Thyroid gland (tissue), 4 donors: ENCODE data around the gene SLC29A2. TPM values are rescaled to one million over a fixed set of nuclear protein-coding genes. Genes with fewer than 3 reads are reported as not detected.

Experiments used
- DNase-seq, 2 donors: peaks; one replicate each; pipeline ENCODE4 v3.0.0-alpha.2; 2019
- H3K27ac ChIP-seq, 3 donors: fragments of 200-600 bp; sonication (generic); 1 replicate in 2 of 3; 2 replicates in 1 of 3; pipeline ENCODE4 v1.5.1; 2016 to 2019; ENCODE audit warnings: mild to moderate bottlenecking in 1 of 3, moderate library complexity in 1 of 3
- H3K27me3 ChIP-seq: fragments of 200-600 bp; sonication (generic); one replicate; pipeline ENCODE4 v1.5.1; 2019
- H3K36me3 ChIP-seq, 2 donors: fragments of 200-600 bp; sonication (generic); one replicate each; pipeline ENCODE4 v1.5.1; 2016 to 2019
- H3K4me1 ChIP-seq, 2 donors: fragments of 200-600 bp; sonication (generic); one replicate each; pipeline ENCODE4 v1.5.1; 2017 to 2019
- H3K4me3 ChIP-seq, 3 donors: fragments of 200-600 bp; sonication (generic); replicated peaks in 1 of 3; 1 replicate in 2 of 3; 2 replicates in 1 of 3; pipeline ENCODE4 v1.5.1; 2016; ENCODE audit warnings: mild to moderate bottlenecking in 1 of 3
- H3K9me3 ChIP-seq: fragments of 200-600 bp; sonication (generic); one replicate; pipeline ENCODE4 v1.5.1; 2017
- CTCF ChIP-seq, 6 experiments: fragments of 200-600 bp in 3 of 6; fragments of 450-650 bp in 3 of 6; sonication (generic) in 3 of 6; IDR thresholded peaks; one replicate each; pipeline ENCODE4 v1.5.1; 2016 to 2019; ENCODE audit warnings: antibody characterized with exemption in 6 of 6, mild to moderate bottlenecking in 2 of 6, inconsistent platforms in 1 of 6, moderate library complexity in 1 of 6
- POLR2A ChIP-seq, 2 donors: fragments of 450-650 bp; IDR thresholded peaks; one replicate each; pipeline ENCODE4 v1.6.1; 2017; ENCODE audit warnings: antibody characterized with exemption in 2 of 2, mild to moderate bottlenecking in 2 of 2, moderate library complexity in 1 of 2
- whole genome bisulfite sequencing, 2 donors: methylation state at CpG; one replicate each; pipeline ENCODE4 v1.1.5; 2017; 5-methylcytosine and 5-hydroxymethylcytosine counted together
- intact Hi-C: fragments of 100-400 bp; cut with DNase I; formaldehyde crosslinking; loops from one replicate; pipeline ENCODE4 v1.15.1; 2023
- total RNA-seq, 4 donors: library from RNA; depleted of rRNA; stranded (reverse); fragments of >200 nt; gene quantifications; one replicate each; pipeline ENCODE4 v1.2.3, GENCODE V29; 2016

The SLC29A2 gene
- total RNA-seq, 4 donors from 2014 or later = 5.0 to 11.4 (median 8.3) TPM

- peaks cover 21 to 23% of the 10 kb centered on the region in 2 donors for H3K4me1 ChIP-seq
- 73 to 77% methylated on average over 2 of the region's 2 CpGs for WGBS, 2 donors
- intact Hi-C loops = no loop called here
- no peaks in the 10 kb centered on the region for H3K27me3 ChIP-seq
- H3K4me3 ChIP-seq = no peak overlapping the region
- no peak overlapping the region for H3K27ac ChIP-seq
- H3K36me3 ChIP-seq = no peaks in the 10 kb centered on the region
- no peak for DNase-seq
- no peaks in the 10 kb centered on the region for H3K9me3 ChIP-seq
- no peak for TF ChIP-seq POLR2A (IDR thresholded peaks at IDR 0.05)
- no peak for TF ChIP-seq CTCF (IDR thresholded peaks at IDR 0.05)
Observed at GRCh38 chr11:66349084-66349386, 22.5 kb downstream of the SLC29A2 start.

DNA sequence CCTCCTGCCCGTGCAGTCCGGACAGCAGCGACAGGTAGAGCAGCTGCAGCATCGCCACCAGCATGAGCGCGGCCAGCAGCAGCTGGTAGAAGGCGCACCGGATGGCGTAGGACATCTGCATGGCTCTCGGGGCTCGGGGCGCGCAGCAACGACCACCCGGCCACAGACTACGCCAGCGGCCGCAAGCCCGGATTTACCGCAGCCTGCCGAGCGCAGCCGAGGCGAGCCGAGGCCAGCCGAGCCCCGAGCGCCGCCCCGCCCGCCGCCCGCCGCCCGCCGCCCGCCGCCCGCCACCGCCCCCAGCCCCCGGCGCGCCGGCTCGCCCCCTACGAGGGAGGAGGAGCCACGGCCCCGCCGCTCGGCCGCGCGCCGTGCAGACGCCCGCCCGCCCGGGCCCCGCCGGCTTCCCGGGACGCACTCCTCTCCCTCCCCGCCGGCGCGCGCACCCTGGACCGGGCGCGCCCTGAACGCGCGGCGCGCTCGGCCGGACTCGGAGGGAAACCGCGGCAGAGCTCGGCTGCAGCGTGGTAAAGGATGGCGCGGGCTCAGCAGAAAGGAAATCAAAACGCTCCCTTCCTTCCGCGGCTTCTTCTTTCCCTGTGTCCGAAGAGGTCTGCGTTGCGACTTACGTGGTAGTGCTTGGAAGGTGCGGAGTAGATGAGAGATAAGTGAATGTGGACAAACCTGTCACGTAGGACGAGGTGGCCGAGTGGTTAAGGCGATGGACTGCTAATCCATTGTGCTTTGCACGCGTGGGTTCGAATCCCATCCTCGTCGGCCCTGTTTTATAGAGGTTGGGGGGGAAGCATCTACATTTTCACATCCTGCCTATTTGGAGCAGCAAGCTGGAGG, 23.9 kb downstream of the SLC29A2 start, which contains the start of gene B4GAT1:
Gene B4GAT1 (minus strand): TSS at position 205 of the 852 bp plus-strand sequence. CDS start 84 bp downstream, at position 121.
- Histone ChIP-seq H3K9me3 (no peaks in the 10 kb centered on the region), H3K27ac (peak within 1 kb of the TSS; percentile 88 to 94 (median 93)), H3K4me1 (peaks cover 27 to 30% of the 10 kb centered on the region in 2 donors), H3K4me3 (peak within 1 kb of the TSS; percentile 50 to 90 (median 88)), H3K36me3 (no peaks in the 10 kb centered on the region), H3K27me3 (no peaks in the 10 kb centered on the region)
- 0 to 1% methylated on average over 12 to 30 of the region's 101 CpGs for WGBS, 2 donors
- intact Hi-C loops = no loop called here
- TF ChIP-seq CTCF (IDR thresholded peaks at IDR 0.05) (no peak), POLR2A (IDR thresholded peaks at IDR 0.05) (peak in 1 of 2 donors; percentile 58)
- DNase-seq = peak; percentile 86 to 88

DNA sequence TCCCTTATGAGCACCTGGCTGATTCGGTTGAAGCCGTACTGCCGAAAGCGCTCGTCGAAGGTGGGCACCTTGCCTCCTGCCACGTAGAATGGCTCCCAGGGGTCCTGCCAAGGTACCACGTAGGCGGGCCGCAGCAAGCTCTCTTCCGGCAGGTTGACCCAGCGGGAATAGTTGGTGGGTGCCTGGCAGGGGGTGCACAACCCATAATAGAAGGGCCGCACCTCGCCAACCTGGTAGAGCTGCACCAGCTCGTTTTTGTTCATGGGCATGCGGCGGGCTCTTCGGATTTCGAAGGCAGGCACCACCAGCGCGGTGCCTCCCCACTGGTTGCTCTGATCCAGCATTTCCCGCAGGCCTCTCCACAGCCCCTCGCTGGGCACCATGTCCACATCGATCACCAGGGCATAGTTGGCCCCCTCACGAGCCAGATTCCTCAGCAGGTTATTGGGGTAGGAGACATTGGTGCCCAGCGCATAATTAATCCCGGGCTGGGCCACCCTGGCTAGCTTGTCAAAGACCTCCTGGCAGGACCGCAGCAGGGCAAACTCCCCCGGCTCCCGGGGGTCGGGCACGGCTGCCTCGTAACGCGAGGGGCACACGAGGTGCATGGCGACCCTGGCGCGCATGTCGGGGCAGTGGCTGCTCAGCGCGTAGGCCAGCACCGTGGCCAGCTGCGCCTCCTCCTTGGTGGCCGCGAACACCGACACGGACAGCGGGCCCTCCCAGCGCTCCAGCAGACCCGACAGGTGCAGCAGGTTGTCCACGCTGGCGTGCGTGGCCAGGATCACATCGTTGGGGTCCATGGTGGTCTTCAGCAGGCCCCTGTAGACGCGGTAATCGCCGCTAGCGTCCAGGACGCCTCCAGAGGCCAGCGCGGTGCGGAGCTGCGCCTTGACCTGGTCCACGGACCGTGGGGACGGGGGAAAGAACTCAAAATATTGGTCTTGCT, 24.8 kb downstream of the SLC29A2 start:
- peak; percentile 25 to 27 for DNase-seq
- intact Hi-C loops = no loop called here
- peaks cover 0 to 3% of the 10 kb centered on the region in 2 donors for H3K36me3 ChIP-seq
- H3K27ac ChIP-seq = peak overlapping the region; percentile 76 to 94 (median 93)
- H3K4me3 ChIP-seq = peak overlapping the region; percentile 48 to 90 (median 88)
- H3K27me3 ChIP-seq = no peaks in the 10 kb centered on the region
- WGBS, 2 donors = 54 to 83% methylated on average over 19 to 29 of the region's 68 CpGs
- peaks cover 27 to 30% of the 10 kb centered on the region in 2 donors for H3K4me1 ChIP-seq
- TF ChIP-seq CTCF (IDR thresholded peaks at IDR 0.05) (no peak), POLR2A (IDR thresholded peaks at IDR 0.05) (no peak)
- no peaks in the 10 kb centered on the region for H3K9me3 ChIP-seq

DNA sequence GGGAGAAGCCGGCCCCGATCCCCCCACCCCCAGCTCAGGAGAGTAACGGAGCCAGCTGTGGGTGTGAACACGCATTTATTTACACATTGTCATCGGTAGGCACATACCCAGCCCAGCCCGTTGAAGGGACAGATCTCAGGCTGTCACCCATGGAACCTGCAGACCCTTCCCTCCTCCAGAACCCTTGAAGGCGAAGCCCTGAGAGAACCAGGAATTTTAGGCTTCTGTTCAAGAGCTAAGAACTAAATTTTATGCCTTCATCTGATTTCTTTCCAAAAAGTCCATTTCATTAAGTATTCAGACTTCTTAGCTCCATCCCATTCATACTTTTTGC, 26.3 kb downstream of the SLC29A2 start:
- intact Hi-C loops = no loop called here
- Histone ChIP-seq H3K27ac (peak overlapping the region; percentile 61 to 81 (median 64)), H3K27me3 (no peaks in the 10 kb centered on the region), H3K4me3 (peak overlapping the region; percentile 65 to 92 (median 81)), H3K9me3 (no peaks in the 10 kb centered on the region), H3K36me3 (peaks cover 14 to 17% of the 10 kb centered on the region in 2 donors), H3K4me1 (peaks cover 27 to 30% of the 10 kb centered on the region in 2 donors)
- DNase-seq = no peak
- TF ChIP-seq POLR2A (IDR thresholded peaks at IDR 0.05) = no peak
- no peak for TF ChIP-seq CTCF (IDR thresholded peaks at IDR 0.05)
- WGBS, 2 donors = 3 to 6% methylated on average over 6 of the region's 7 CpGs
